Fibroblast of the aortic adventitia (primary cell): ENCODE measurements around the gene GRIFIN. TPM values are rescaled to one million over a fixed set of nuclear protein-coding genes. Genes with fewer than 3 reads are reported as not detected.

Source experiments
- DNase-seq: peaks from one replicate; pipeline ENCODE4 v3.0.0-alpha.2; 2010; ENCODE audit warnings: low read depth
- H3K4me3 ChIP-seq: 2 replicates; pipeline ENCODE4 v1.5.1; 2011; ENCODE audit warnings: low read depth, mild to moderate bottlenecking, control low read depth, low read length, moderate library complexity
- total RNA-seq: library from RNA; depleted of rRNA; stranded (reverse); fragments of >200 nt; gene quantifications from 2 replicates; pipeline ENCODE4 v1.2.3, GENCODE V29; 2012; ENCODE audit warnings: low replicate concordance
- TF ChIP-seq, protein P1 (sequence below): IDR thresholded peaks from 2 replicates; pipeline ENCODE4 v1.5.1; 2011; ENCODE audit warnings: mild to moderate bottlenecking, low read length, control low read depth, inconsistent platforms; ENCODE audit not compliant: insufficient read depth

Gene GRIFIN
- total RNA-seq, 1 donor, result not detected

- TF ChIP-seq, protein P1, sequence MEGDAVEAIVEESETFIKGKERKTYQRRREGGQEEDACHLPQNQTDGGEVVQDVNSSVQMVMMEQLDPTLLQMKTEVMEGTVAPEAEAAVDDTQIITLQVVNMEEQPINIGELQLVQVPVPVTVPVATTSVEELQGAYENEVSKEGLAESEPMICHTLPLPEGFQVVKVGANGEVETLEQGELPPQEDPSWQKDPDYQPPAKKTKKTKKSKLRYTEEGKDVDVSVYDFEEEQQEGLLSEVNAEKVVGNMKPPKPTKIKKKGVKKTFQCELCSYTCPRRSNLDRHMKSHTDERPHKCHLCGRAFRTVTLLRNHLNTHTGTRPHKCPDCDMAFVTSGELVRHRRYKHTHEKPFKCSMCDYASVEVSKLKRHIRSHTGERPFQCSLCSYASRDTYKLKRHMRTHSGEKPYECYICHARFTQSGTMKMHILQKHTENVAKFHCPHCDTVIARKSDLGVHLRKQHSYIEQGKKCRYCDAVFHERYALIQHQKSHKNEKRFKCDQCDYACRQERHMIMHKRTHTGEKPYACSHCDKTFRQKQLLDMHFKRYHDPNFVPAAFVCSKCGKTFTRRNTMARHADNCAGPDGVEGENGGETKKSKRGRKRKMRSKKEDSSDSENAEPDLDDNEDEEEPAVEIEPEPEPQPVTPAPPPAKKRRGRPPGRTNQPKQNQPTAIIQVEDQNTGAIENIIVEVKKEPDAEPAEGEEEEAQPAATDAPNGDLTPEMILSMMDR, result no peak
- DNase-seq, result no peak
- no peak overlapping the region for H3K4me3 ChIP-seq
Observed at GRCh38 chr7:2521341-2521745, 45.1 kb upstream of the GRIFIN start.

- TF ChIP-seq, protein P1, result no peak
- no peak for DNase-seq
- H3K4me3 ChIP-seq, result no peak overlapping the region
Observed at GRCh38 chr7:2520761-2521290, 44.6 kb upstream of the GRIFIN start.

- TF ChIP-seq, protein P1, result no peak
- H3K4me3 ChIP-seq, result no peak overlapping the region
- no peak for DNase-seq
Observed at GRCh38 chr7:2520131-2520760, 44.0 kb upstream of the GRIFIN start.

- peak; percentile 68 for DNase-seq
- TF ChIP-seq, protein P1, result no peak
- peak within 1 kb of the TSS; percentile 58 for H3K4me3 ChIP-seq
Observed at GRCh38 chr7:2519119-2519930, 43.1 kb upstream of the GRIFIN start, which contains the start of gene LFNG. Gene LFNG (plus strand): TSS chr7:2519774. CDS start chr7:2519862, 88 bp downstream.

- DNase-seq, result no peak
- H3K4me3 ChIP-seq, result no peak overlapping the region
Observed at GRCh38 chr7:2518737-2519118, 42.5 kb upstream of the GRIFIN start.

GRCh38 chr7:2517678-2518507, 41.7 kb upstream of the GRIFIN start:
- DNase-seq, result peak; percentile 16
- H3K4me3 ChIP-seq, result no peak overlapping the region
- TF ChIP-seq, protein P1, result no peak

More at GRCh38 chr7:2518737-2519118, 42.5 kb upstream of the GRIFIN start:
- TF ChIP-seq, protein P1, result no peak
